NCI-H345 treated with DMSO at 0.1 percent for 48 hours (cell line): ENCODE results near the gene KAT5.
"Not testable (repeated sequence)": the region's sequence is repeated elsewhere in the genome, so short reads cannot be mapped to it uniquely, and the experiment has no call there.

Experiments used
- DNase-seq: peaks from one replicate; lab custom pipeline; 2025; ENCODE audit not compliant: unreplicated experiment; lab: John Stamatoyannopoulos, UW

The KAT5 gene

GRCh38 chr11:65708451-65708850 is 3.6 kb upstream of the KAT5 start:
- no peak for DNase-seq

- no peak for DNase-seq
Measured at GRCh38 chr11:65709661-65710060, 2.4 kb upstream of the KAT5 start.

GRCh38 chr11:65710421-65710820 is 1.6 kb upstream of the KAT5 start:
- DNase-seq = no peak

- DNase-seq = no peak
Measured at GRCh38 chr11:65712633-65713076, 603 bp downstream of the KAT5 start.

- no peak for DNase-seq
Measured at GRCh38 chr11:65713212-65713969, 1.3 kb downstream of the KAT5 start.

- no peak for DNase-seq
Measured at GRCh38 chr11:65714433-65714832, 2.4 kb downstream of the KAT5 start.

- DNase-seq = no peak
Measured at GRCh38 chr11:65716302-65716701, 4.2 kb downstream of the KAT5 start.

- DNase-seq = no peak
Measured at GRCh38 chr11:65716774-65717405, 4.8 kb downstream of the KAT5 start.

GRCh38 chr11:65717906-65718305 is 5.9 kb downstream of the KAT5 start:
- no peak for DNase-seq

- DNase-seq = no peak
Measured at GRCh38 chr11:65718531-65718930, 6.5 kb downstream of the KAT5 start.

- no peak for DNase-seq
Measured at GRCh38 chr11:65718964-65719492, 7.0 kb downstream of the KAT5 start.

GRCh38 chr11:65719871-65720210 is 7.8 kb downstream of the KAT5 start:
- no peak for DNase-seq

GRCh38 chr11:65720211-65720934 is 8.3 kb downstream of the KAT5 start, which contains the start of gene RNASEH2C:
TSS of gene RNASEH2C (minus strand) at chr11:65720798. CDS start at chr11:65720758, 40 bp downstream.
- DNase-seq = peak; percentile 51

GRCh38 chr11:65722261-65722660 is 10.2 kb downstream of the KAT5 start:
- no peak for DNase-seq

GRCh38 chr11:65726660-65727059 is 14.6 kb downstream of the KAT5 start:
- DNase-seq = no peak

- DNase-seq = no peak
Measured at GRCh38 chr11:65727865-65728264, 15.8 kb downstream of the KAT5 start.

- DNase-seq = no peak
Measured at GRCh38 chr11:65730461-65730860, 18.4 kb downstream of the KAT5 start.

- not testable (repeated sequence) for DNase-seq
Measured at GRCh38 chr11:65735111-65735510, 23.1 kb downstream of the KAT5 start.

- DNase-seq = no peak
Measured at GRCh38 chr11:65736810-65737209, 24.8 kb downstream of the KAT5 start.

GRCh38 chr11:65739022-65739421 is 27.0 kb downstream of the KAT5 start:
- no peak for DNase-seq

- no peak for DNase-seq
Measured at GRCh38 chr11:65741185-65741584, 29.1 kb downstream of the KAT5 start.

GRCh38 chr11:65742353-65742752 is 30.3 kb downstream of the KAT5 start:
- DNase-seq = no peak
